ENCODE measurements around the gene CALU.

DNA sequence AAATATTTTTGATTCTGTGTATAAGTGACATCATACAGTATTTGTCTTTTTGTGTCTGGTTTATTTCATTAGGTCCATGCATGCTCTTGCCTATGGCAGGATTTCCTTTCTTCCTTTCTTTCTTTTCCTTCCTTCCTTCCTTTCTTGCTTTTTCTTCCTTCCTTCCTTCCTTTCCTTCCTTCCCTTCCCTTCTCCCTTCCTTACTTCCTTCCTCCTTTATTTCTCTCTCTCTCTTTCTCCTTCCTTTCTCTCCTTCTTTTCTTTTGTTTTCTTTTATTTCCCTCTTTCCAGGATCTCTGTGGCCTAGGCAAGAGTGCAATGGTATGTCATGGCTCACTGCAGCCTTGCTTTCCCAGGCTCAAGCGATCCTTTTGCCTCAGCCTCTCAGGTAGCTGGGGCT, 31.4 kb upstream of the CALU start:
- TF ChIP-seq, protein P1, sequence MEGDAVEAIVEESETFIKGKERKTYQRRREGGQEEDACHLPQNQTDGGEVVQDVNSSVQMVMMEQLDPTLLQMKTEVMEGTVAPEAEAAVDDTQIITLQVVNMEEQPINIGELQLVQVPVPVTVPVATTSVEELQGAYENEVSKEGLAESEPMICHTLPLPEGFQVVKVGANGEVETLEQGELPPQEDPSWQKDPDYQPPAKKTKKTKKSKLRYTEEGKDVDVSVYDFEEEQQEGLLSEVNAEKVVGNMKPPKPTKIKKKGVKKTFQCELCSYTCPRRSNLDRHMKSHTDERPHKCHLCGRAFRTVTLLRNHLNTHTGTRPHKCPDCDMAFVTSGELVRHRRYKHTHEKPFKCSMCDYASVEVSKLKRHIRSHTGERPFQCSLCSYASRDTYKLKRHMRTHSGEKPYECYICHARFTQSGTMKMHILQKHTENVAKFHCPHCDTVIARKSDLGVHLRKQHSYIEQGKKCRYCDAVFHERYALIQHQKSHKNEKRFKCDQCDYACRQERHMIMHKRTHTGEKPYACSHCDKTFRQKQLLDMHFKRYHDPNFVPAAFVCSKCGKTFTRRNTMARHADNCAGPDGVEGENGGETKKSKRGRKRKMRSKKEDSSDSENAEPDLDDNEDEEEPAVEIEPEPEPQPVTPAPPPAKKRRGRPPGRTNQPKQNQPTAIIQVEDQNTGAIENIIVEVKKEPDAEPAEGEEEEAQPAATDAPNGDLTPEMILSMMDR (IDR thresholded peaks at IDR 0.05; ENCODE audit: insufficient read depth, low read length, poor library complexity, severe bottlenecking): no peak
- no peak for TF ChIP-seq EZH2phosphoT487 (conservative IDR thresholded peaks at IDR 0.05; ENCODE audit: low read length)

Data from SU-DHL-6 (cell line).